GM23338 (cell line): ENCODE measurements around the gene CPAMD8. TPM values are rescaled to one million over a fixed set of nuclear protein-coding genes. Genes with fewer than 3 reads are reported as not detected.

Source experiments
- ATAC-seq: fragments of 200-7000 bp; cut with Tn5 transposase; 3 replicates; pipeline ENCODE4 v1.9.1; 2020
- DNase-seq: peaks from one replicate; pipeline ENCODE4 v3.0.0-alpha.2; 2015; ENCODE audit warnings: low spot score
- H2AFZ ChIP-seq: fragments of 200-600 bp; sonication (generic); 2 replicates; pipeline ENCODE4 v1.8.0; 2016; ENCODE audit warnings: antibody characterized with exemption, mild to moderate bottlenecking, moderate library complexity
- H3F3A ChIP-seq: fragments of 200-600 bp; sonication (generic); replicated peaks from 2 replicates; pipeline ENCODE4 v1.8.0; 2017; ENCODE audit warnings: antibody characterized with exemption, mixed run types, low read depth
- H3K27ac ChIP-seq: fragments of 200-600 bp; sonication (generic); 2 replicates; pipeline ENCODE4 v1.6.1; 2016; ENCODE audit warnings: low read depth
- H3K27me3 ChIP-seq: fragments of 200-600 bp; sonication (generic); 2 replicates; pipeline ENCODE4 v1.8.0; 2016; ENCODE audit warnings: mild to moderate bottlenecking, mixed run types, moderate library complexity; ENCODE audit not compliant: insufficient read depth
- H3K36me3 ChIP-seq: fragments of 200-600 bp; sonication (generic); 2 replicates; pipeline ENCODE4 v1.8.0; 2016; ENCODE audit warnings: mild to moderate bottlenecking; ENCODE audit not compliant: insufficient read depth
- H3K4me1 ChIP-seq: fragments of 200-600 bp; sonication (generic); 2 replicates; pipeline ENCODE4 v1.8.0; 2016; ENCODE audit warnings: mild to moderate bottlenecking, moderate library complexity; ENCODE audit not compliant: insufficient read depth
- H3K4me2 ChIP-seq: fragments of 200-600 bp; sonication (generic); 2 replicates; pipeline ENCODE4 v1.7.1; 2017; ENCODE audit warnings: mixed run types
- H3K4me3 ChIP-seq: fragments of 200-600 bp; sonication (generic); 2 replicates; pipeline ENCODE4 v1.6.1; 2016; ENCODE audit warnings: mixed run types
- H3K79me2 ChIP-seq: fragments of 200-600 bp; sonication (generic); replicated peaks from 2 replicates; pipeline ENCODE4 v1.8.0; 2017; ENCODE audit warnings: mild to moderate bottlenecking; ENCODE audit not compliant: insufficient read depth
- H3K9me2 ChIP-seq: fragments of 200-600 bp; sonication (generic); 2 replicates; pipeline ENCODE4 v1.8.0; 2017; ENCODE audit not compliant: insufficient read depth
- H4K20me1 ChIP-seq: fragments of 200-600 bp; sonication (generic); replicated peaks from 2 replicates; pipeline ENCODE4 v1.8.0; 2017; ENCODE audit warnings: mild to moderate bottlenecking; ENCODE audit not compliant: insufficient read depth
- H3K27ac Mint-ChIP-seq: 2 replicates; pipeline ENCODE4 v1.8.0; 2020; ENCODE audit warnings: inconsistent platforms, mild to moderate bottlenecking, moderate library complexity, mixed read lengths
- H3K27me3 Mint-ChIP-seq: 3 replicates; pipeline ENCODE4 v1.8.0; 2022; ENCODE audit warnings: low read depth, mild to moderate bottlenecking, moderate library complexity, mixed read lengths, inconsistent platforms; ENCODE audit not compliant: insufficient read depth, poor library complexity
- H3K36me3 Mint-ChIP-seq: 3 replicates; pipeline ENCODE4 v1.8.0; 2021; ENCODE audit warnings: low read depth, mild to moderate bottlenecking, inconsistent platforms, moderate library complexity, mixed read lengths
- H3K4me1 Mint-ChIP-seq: 3 replicates; pipeline ENCODE4 v1.8.0; 2020; ENCODE audit warnings: mild to moderate bottlenecking, inconsistent platforms, mixed read lengths
- H3K4me3 Mint-ChIP-seq: 3 replicates; pipeline ENCODE4 v1.8.0; 2021; ENCODE audit warnings: moderate library complexity, mild to moderate bottlenecking, inconsistent platforms, mixed read lengths
- H3K9me3 Mint-ChIP-seq: 3 replicates; pipeline ENCODE4 v1.8.0; 2020; ENCODE audit warnings: moderate library complexity, mild to moderate bottlenecking, inconsistent platforms, mixed read lengths
- CREB1 ChIP-seq: fragments of 250-450 bp; sonication (Bioruptor Pico); IDR thresholded peaks from 2 replicates; pipeline ENCODE4 v1.5.0; 2020; ENCODE audit warnings: low read depth, mild to moderate bottlenecking, moderate library complexity
- EZH2 ChIP-seq: fragments of 200-600 bp; sonication (generic); IDR thresholded peaks from one replicate; pipeline ENCODE4 v1.8.0; 2017; ENCODE audit warnings: antibody characterized with exemption, mild to moderate bottlenecking, low read depth; ENCODE audit not compliant: unreplicated experiment
- EZH2phosphoT487 ChIP-seq: fragments of 200-600 bp; sonication (generic); IDR thresholded peaks from one replicate; pipeline ENCODE4 v1.8.1; 2018; ENCODE audit warnings: antibody characterized with exemption; ENCODE audit not compliant: unreplicated experiment
- JUNB ChIP-seq: IDR thresholded peaks from one replicate; pipeline ENCODE4 v1.6.1; 2016; ENCODE audit warnings: antibody characterized with exemption; ENCODE audit not compliant: unreplicated experiment
- NANOG ChIP-seq: IDR thresholded peaks from 2 replicates; pipeline ENCODE4 v1.6.1; 2016; ENCODE audit warnings: antibody characterized with exemption, borderline replicate concordance
- POLR2AphosphoS5 ChIP-seq: IDR thresholded peaks from 2 replicates; pipeline ENCODE4 v1.6.1; 2016; ENCODE audit warnings: antibody characterized with exemption, low read depth
- STAT1 ChIP-seq: IDR thresholded peaks from one replicate; pipeline ENCODE4 v1.6.1; 2016; ENCODE audit warnings: antibody characterized with exemption; ENCODE audit not compliant: unreplicated experiment
- ZNF114 ChIP-seq: fragments of 250-450 bp; sonication (Bioruptor Pico); IDR thresholded peaks from 2 replicates; pipeline ENCODE4 v1.5.0; 2020; ENCODE audit warnings: mild to moderate bottlenecking, moderate library complexity
- polyA plus RNA-seq: library from polyadenylated mRNA; unstranded; fragments of >200 nt; fragmentation: Nextera tagmentation; extraction: Ambion mirVana; gene quantifications from 2 replicates; pipeline ENCODE4 v1.2.1, GENCODE V29; 2016
- total RNA-seq: library from RNA; depleted of rRNA; stranded (reverse); fragments of >200 nt; shearing (Covaris generic); gene quantifications from 2 replicates; pipeline ENCODE4 v1.2.3, GENCODE V29; 2014
- TF ChIP-seq, protein P1 (sequence below): fragments of 250-450 bp; sonication (Bioruptor Pico); IDR thresholded peaks from 2 replicates; pipeline ENCODE4 v1.5.0; 2020; ENCODE audit warnings: mild to moderate bottlenecking, moderate library complexity
- TF ChIP-seq, protein P2 (sequence below), 2 experiments: fragments of 200-600 bp in 1 of 2; sonication (generic) in 1 of 2; conservative IDR thresholded peaks; 2 replicates each; pipeline versions ENCODE4 v1.5.1 to v1.6.1; 2016 to 2017; ENCODE audit warnings: antibody characterized with exemption in 2 of 2, low read depth in 2 of 2, mild to moderate bottlenecking in 2 of 2, moderate library complexity in 1 of 2

CPAMD8 gene
- total and polyA plus RNA-seq, 2 experiments from 2014 or later, result 4.4 to 11.8 TPM

DNA sequence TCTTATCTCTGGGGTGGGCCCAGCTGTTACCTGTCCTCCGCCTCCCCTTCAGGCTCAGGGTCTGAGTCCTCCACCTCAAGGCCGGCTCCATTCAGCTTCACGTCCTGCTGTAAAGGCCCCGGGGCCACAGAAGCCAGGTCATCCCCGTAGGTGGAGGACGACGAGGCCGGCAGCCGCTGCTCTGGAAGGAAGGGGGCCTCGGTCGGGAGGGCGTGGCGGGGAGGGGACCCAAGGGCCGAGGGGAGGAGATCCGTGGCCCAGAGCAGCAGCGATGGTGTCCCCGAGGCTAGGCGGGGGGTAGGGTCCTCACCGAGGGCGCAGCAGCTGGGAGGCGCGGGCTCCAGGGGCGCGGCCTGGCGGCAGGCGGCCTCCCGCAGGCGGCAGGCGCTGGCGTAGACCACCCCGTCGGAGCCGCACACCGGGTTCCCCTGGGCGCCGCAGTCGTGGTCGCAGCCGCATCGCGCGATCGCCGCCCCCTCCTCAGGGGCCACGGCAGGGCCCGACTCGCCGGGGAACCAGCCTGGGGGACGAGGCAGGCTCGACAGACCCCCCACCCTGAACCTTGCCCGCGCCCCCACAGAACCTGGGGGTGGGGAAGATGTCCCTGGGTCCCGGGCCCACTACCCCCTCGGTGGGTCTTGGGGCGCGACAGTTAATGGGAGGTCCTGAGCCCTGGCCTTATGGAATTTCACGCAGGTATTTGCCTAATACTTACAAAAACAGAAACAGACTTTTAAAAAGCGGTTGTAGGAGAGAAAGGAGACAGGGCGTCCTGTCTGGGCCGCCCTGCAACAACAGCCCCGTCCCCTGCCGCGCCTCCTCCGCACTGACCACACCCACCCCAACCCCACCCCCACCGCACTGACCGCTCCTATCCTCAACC lies 130.2 kb downstream of the CPAMD8 start (continued):
- TF ChIP-seq, protein P1, sequence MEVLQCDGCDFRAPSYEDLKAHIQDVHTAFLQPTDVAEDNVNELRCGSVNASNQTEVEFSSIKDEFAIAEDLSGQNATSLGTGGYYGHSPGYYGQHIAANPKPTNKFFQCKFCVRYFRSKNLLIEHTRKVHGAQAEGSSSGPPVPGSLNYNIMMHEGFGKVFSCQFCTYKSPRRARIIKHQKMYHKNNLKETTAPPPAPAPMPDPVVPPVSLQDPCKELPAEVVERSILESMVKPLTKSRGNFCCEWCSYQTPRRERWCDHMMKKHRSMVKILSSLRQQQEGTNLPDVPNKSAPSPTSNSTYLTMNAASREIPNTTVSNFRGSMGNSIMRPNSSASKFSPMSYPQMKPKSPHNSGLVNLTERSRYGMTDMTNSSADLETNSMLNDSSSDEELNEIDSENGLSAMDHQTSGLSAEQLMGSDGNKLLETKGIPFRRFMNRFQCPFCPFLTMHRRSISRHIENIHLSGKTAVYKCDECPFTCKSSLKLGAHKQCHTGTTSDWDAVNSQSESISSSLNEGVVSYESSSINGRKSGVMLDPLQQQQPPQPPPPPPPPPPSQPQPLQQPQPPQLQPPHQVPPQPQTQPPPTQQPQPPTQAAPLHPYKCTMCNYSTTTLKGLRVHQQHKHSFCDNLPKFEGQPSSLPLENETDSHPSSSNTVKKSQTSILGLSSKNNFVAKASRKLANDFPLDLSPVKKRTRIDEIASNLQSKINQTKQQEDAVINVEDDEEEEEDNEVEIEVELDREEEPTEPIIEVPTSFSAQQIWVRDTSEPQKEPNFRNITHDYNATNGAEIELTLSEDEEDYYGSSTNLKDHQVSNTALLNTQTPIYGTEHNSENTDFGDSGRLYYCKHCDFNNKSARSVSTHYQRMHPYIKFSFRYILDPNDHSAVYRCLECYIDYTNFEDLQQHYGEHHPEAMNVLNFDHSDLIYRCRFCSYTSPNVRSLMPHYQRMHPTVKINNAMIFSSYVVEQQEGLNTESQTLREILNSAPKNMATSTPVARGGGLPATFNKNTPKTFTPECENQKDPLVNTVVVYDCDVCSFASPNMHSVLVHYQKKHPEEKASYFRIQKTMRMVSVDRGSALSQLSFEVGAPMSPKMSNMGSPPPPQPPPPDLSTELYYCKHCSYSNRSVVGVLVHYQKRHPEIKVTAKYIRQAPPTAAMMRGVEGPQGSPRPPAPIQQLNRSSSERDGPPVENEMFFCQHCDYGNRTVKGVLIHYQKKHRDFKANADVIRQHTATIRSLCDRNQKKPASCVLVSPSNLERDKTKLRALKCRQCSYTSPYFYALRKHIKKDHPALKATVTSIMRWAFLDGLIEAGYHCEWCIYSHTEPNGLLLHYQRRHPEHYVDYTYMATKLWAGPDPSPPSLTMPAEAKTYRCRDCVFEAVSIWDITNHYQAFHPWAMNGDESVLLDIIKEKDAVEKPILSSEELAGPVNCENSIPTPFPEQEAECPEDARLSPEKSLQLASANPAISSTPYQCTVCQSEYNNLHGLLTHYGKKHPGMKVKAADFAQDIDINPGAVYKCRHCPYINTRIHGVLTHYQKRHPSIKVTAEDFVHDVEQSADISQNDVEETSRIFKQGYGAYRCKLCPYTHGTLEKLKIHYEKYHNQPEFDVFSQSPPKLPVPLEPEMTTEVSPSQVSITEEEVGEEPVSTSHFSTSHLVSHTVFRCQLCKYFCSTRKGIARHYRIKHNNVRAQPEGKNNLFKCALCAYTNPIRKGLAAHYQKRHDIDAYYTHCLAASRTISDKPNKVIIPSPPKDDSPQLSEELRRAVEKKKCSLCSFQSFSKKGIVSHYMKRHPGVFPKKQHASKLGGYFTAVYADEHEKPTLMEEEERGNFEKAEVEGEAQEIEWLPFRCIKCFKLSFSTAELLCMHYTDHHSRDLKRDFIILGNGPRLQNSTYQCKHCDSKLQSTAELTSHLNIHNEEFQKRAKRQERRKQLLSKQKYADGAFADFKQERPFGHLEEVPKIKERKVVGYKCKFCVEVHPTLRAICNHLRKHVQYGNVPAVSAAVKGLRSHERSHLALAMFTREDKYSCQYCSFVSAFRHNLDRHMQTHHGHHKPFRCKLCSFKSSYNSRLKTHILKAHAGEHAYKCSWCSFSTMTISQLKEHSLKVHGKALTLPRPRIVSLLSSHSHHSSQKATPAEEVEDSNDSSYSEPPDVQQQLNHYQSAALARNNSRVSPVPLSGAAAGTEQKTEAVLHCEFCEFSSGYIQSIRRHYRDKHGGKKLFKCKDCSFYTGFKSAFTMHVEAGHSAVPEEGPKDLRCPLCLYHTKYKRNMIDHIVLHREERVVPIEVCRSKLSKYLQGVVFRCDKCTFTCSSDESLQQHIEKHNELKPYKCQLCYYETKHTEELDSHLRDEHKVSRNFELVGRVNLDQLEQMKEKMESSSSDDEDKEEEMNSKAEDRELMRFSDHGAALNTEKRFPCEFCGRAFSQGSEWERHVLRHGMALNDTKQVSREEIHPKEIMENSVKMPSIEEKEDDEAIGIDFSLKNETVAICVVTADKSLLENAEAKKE (CRISPR knock-in tag), result no peak
- TF ChIP-seq POLR2AphosphoS5 (no peak), EZH2 (no peak), CREB1 (CRISPR knock-in tag) (no peak), JUNB (no peak)

DNA sequence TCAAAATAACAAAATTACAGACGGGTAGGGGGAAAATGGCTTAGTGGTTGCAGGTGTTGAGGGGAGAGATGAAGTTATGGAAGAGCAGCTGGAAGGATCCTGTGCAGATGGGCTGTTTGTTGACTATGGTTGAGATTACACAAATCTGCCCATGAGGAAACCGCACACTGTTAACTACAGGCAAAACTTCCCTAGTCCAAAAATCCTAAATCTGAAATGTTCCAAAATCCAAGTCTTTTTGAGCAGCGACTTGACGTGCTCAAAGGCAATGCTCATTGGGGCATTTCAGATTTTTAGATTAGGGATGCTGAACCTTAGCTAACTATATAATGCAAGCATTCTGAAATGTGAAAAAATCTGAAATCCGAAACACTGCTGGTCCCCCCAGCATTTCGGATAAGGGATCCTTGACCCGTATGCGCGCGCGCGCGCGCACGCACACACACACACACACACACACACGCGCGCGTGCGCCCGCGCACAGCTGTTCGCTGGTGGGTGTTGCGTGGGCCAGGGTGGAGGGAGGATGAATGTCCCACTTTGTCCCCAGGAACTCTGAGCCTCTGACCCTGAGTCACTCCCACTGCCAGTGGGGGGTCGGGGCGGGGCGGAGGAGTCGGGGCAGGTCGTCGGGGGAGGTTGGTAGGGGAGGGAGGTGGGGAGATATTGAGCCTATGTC lies 131.0 kb downstream of the CPAMD8 start:
- no peaks in the 10 kb centered on the region for H3K36me3 Mint-ChIP-seq
- ATAC-seq, result peak; percentile 3
- no peak for TF ChIP-seq ZNF114 (CRISPR knock-in tag)
- no peak for TF ChIP-seq JUNB
- TF ChIP-seq EZH2phosphoT487, result no peak
- no peak for TF ChIP-seq STAT1
- TF ChIP-seq POLR2AphosphoS5, result no peak
- TF ChIP-seq, protein P2, sequence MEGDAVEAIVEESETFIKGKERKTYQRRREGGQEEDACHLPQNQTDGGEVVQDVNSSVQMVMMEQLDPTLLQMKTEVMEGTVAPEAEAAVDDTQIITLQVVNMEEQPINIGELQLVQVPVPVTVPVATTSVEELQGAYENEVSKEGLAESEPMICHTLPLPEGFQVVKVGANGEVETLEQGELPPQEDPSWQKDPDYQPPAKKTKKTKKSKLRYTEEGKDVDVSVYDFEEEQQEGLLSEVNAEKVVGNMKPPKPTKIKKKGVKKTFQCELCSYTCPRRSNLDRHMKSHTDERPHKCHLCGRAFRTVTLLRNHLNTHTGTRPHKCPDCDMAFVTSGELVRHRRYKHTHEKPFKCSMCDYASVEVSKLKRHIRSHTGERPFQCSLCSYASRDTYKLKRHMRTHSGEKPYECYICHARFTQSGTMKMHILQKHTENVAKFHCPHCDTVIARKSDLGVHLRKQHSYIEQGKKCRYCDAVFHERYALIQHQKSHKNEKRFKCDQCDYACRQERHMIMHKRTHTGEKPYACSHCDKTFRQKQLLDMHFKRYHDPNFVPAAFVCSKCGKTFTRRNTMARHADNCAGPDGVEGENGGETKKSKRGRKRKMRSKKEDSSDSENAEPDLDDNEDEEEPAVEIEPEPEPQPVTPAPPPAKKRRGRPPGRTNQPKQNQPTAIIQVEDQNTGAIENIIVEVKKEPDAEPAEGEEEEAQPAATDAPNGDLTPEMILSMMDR (conservative IDR thresholded peaks at IDR 0.05; ENCODE audit: low read depth in 2 of 2), result no peak
- TF ChIP-seq NANOG, result no peak
- TF ChIP-seq EZH2, result no peak

More for the DNA sequence above, 131.0 kb downstream of the CPAMD8 start:
- H4K20me1 ChIP-seq, result no peaks in the 10 kb centered on the region
- H3K27me3 Mint-ChIP-seq, result peaks cover 27% of the 10 kb centered on the region
- H3K27ac ChIP-seq, result no peak overlapping the region
- H3K79me2 ChIP-seq, result no peaks in the 10 kb centered on the region
- peaks cover 3% of the 10 kb centered on the region; the same call in 1 of the 2 replicates for H3K4me1 ChIP-seq
- peak overlapping the region; percentile 91 for H3K4me3 ChIP-seq
- H3K36me3 ChIP-seq, result no peaks in the 10 kb centered on the region
- no peak overlapping the region for H3K27ac Mint-ChIP-seq
- peak overlapping the region; percentile 60 for H3K4me3 Mint-ChIP-seq
- no peaks in the 10 kb centered on the region; the same call in 2 of the 3 replicates for H3K9me3 Mint-ChIP-seq
- peaks cover 5% of the 10 kb centered on the region; the same call in 1 of the 3 replicates for H3K4me1 Mint-ChIP-seq
- peaks cover 16% of the 10 kb centered on the region for H3K27me3 ChIP-seq
- H2AFZ ChIP-seq, result peak overlapping the region; percentile 97
- H3K9me2 ChIP-seq, result no peaks in the 10 kb centered on the region
- H3K4me2 ChIP-seq, result peak overlapping the region; percentile 92
- H3F3A ChIP-seq, result no peaks in the 10 kb centered on the region
- DNase-seq, result no peak
